Amniotic stem cell (primary cell): ENCODE measurements around the gene GNB5.

ENCODE experiments used
- DNase-seq: peaks from one replicate; lab custom pipeline; 2025; lab: John Stamatoyannopoulos, UW

The GNB5 gene

DNA sequence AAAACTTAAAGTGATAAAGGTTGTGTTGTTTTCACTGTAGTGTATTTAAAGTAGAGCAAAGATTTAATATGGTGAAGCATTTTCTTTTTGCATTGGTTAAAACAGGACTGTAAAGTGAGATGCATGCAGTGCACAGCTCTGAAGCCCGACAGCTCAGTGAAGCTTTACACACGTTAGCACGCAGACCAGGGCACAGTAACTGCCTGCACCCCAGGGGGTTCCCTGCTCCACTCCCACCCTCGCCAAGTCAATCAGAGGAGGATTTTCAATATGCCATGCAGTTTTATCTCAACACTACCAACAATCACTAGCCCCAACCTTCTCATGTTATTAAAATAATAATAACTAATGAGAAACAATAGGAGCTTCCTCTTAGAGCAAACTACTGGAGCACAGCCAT, 50.5 kb downstream of the GNB5 start:
- no peak for DNase-seq

DNA sequence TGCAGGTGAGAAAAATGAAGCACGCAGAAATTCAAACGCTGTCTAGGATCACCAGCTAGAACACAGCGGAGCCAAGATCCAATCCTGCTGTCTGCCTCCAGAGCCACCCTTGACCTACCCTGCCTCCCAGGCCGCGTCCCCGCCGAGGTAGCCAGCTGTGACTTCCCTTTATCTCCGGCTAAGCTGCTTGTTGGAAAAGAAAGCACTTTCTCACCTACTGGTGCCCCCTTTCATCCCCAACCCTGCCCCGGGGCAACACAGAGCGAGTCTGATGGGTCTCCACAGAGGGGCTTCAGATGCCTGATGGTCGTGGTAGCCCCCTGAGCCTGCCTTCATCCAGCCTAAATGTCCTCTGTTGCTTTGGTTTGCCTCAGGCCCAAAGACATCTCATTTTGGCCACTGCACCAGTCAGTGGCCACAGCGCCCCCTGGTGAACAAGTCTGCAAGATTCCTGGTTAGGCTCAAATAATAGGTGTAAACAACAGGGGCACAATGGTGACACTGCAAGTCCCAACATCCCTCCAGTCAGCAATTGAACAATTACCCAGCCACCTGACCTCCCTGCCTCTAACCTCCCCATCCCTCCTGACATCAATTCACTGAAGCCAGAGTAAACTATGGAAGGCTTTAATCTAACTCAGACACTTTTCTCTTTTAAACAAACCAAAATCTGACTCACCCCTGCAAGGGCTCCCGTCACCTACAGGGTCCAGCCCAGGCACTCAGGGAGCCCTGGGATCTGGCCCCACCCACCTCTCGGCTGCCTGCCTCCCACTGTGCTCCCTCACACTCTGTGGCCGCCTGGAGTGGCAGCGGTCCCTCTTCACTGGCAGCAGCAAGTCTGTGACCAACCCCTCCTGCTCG, 51.4 kb downstream of the GNB5 start:
- peak; percentile 32 for DNase-seq

DNA sequence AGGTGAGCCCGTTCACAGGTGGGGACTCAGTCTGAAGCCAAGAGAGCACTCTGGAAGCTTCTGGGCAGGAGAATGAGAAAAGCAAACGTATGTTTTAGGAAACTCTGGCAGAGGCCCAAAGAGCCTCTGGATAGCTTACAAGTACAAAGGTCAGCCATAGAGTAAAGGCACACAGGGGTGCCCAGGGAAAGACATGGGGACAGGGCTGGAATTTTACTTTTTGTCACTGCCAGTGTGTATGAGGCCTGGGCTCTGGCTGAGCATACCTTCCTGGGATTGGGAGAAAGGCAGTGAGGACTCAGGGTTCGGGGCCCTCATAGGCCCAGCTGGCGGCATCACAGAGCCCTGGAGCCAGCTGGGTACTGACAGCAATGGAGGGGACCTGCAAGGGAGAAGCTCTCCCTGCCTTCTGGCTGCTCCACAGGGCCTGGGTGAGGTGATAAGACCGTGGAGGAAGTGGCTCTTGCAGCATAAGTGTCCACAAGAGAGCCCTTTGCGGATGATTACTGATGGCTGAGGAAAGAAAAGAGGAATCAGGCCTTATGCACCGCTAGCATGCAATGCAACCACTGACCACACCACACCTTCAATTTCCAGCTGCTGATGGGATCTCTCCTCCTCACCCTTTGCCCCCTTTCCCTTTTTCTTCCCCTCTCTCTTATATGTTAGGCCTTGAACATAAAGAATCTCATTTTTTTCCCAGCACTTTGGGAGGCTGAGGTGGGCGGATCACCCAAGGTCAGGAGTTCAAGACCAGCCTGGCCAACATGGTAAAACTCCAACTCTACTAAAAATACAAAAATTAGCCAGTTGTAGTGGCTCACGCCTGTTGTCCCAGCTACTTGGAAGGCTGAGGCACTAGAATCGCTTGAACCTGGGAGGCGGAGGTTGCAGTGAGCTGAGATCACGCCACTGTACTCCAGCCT, 53.5 kb downstream of the GNB5 start:
- no peak for DNase-seq

DNA sequence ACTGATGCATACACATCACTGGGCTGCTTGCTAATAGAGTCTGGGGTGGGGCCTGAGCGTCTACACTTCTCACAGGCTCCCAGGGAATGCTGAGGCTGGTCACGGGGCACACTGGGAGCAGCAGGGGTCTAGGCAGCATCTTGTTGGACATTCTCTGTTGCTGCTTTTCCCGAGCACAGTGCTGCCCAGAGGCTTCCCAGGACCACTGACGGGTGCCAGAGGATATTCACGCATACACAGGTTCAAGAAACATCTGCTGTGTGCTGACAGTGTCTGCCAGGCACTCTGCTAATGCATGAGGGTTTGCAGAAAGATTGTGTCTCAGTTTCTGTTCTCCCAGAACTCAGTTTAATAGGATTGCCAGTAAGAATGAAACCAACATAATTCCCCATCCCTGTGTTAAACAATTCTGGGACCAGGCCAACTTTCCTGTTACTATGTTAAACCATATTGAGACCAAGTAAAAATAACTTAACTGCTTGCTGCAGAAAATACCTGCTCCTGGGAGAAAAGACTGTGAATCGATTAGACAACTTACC, 54.7 kb downstream of the GNB5 start:
- no peak for DNase-seq

DNA sequence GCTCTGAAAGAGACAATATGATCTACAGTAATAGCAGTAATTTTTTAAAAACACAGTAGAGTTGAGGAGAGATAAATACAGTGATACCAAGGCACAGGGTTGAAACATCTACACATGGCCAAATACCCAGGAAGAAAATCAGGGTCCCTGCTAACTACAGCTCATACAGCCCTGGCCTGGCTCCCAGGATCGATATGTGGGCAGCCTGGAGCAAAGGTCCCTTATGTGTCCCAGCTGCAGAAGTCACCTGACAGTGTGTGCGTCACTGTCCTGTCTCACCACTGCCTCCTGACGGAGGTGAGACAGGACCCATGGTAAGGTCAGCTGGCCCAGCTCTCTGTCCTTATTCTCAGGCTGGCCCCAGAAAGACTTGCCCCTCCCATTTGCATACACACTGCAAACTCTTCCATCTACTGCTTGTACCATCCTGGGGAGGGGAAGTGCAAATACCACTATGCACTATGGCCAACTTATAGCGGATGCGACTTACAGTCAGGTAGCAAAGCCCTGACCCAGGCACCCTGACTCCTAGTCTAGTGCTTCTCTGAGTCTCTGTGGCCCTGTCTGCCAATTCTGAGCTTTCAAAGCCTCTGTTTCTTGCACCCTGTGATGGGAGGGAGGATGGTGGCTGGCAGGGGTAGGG, 56.6 kb downstream of the GNB5 start:
- no peak for DNase-seq

DNA sequence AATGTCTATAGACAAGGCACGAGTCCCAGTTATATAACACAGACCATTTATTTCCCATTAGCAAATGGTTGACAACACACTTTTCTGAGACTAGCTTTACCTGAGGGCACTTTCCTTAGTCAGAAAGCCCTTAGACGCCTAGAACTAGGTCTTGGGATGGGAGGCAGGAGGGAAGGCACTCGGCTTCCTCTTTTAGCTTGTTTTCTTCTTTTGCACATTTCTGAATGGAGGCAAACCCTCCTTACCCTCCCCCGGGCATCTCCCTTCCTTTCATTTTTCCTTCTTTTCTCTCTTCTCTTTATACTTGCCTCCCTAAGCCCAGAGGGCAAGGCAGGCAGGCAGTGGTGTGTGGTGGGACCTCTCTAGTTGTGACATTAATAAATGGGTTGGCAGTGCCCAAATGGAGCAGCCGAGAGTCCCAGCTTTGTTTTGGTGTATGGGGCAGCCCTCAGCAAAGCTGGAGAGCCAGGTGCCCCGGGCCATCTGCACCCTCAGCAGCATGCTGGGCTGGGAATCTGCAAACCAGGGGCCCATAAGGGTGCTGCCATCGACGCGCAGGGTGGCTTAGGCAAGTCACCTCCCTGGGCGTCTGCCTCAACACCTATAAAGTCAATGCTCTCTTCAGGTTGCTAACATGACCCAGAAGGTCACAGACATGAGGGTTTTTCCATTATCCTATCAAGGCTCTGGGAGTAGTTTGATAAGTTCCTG, 57.5 kb downstream of the GNB5 start:
- no peak for DNase-seq

DNA sequence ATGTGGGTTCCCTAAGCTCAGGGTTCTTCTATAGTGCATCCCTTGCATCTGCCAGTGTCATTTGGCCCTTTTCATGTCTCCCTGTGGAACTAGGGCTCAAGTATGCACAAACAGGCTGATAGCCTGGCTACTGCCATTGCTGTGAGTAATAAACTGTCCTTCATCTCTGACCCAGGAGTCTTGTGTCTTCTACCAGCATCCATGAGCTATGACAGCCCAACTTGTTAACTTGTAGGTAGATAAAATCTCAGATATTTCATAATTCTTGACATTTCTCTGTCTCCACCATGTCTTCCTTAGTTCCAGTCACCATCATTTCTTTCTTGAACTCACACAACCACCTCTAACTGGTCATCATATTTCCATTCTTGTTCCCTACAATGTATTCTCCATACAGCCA, 59.1 kb downstream of the GNB5 start:
- no peak for DNase-seq

DNA sequence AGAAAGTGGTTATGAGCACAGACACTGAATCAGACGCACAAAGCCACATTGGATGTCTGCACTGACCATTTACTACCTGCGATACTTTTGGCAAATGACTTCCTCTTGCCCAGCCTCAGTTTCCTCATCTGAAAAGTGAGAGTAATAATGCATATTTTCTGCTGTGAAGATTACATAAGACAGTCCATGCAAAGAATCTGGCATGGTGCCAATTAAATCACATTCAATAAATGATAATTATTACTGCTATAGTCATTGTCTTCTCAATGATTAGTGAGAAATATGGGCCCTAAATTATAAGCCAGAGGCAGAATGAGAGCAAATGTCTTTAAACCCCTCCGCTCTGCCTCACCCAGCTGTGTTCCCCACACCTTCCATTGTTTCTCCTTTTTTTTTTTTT, 62.6 kb downstream of the GNB5 start:
- no peak for DNase-seq

DNA sequence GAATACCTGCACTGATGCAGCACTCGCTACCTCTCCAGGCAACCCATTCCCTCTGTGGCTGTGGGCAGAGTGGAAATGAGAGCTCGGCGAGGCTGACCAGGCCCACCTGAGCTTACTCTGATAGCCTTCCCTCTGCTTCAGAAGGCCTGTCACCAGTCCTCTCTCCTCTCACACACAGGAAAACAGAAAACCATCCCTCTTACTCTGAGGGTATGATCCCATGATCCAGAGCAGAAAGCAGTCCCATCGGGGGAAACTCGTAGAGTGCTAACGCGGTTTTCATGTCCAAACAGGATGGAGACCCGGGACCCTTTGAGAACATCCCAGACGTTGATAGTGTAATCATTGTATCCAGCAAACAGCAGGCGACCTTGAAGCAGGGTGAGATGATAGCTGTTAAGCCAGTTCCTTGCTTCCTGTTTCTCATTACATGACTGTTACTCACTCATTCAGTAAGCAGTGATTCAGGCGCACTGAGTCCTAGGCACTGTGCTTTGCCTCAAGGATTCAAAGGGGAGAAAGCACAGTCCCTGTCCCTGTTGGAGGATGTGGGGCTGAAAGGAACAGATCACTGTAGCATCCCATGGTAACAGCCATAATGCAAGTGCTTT, 66.8 kb downstream of the GNB5 start:
- no peak for DNase-seq

DNA sequence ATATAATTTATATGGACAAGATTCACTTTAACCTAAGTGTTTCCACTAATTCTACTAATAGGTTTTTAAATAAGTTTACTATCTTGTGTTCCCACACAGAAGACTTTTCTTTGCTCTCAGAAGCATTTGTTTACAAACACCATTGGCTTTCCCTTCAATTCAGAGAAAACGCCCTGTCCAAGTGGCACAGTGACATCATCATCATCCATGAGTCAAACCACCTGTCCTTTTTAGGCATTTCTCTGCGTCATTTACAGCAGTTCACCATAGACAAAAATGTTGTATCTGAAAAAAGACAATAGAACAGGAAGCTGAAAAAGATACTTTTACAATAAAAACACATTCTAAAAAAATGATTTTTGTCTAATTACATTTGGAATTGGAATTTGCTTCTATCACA, 69.3 kb downstream of the GNB5 start:
- no peak for DNase-seq

DNA sequence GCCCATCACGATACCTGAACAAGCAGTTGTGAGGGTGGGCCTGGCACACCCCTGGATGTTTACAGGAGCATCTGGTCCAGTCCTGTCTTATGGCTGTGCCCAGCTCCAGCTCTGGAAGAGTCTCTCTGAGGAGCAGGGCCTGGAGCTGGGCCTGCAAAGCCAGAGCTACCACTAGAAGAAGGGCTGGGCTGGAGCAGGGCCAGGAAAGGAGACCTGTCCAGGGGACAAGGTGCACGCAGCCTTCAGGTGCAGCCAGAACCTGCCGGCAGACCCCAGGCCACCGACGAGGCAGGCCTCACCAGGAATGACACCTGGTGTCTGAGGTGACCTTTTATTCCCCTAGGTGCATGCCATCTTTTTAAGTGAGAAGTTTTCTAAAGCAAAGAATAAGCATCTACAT, 70.2 kb downstream of the GNB5 start:
- DNase-seq = no peak

DNA sequence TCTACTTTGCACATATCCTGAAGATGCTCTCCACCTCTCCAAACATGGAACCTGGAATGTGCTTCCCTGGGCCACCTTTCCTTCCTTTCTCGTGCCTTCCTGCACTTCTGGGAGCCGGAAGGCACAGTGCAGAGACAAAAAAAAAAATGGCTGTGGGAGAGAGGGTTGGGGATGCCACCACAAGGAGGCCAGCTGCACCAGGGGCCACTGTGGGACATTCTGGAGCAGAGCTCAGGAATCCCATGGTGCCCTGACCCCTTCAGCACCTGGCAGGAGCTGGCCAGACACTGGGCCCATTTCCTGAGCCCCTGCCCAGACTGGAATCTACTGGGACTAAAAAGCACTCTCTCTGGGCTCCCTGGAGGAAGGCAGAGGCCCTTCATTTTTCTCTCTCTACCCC, 70.7 kb downstream of the GNB5 start:
- DNase-seq = no peak

DNA sequence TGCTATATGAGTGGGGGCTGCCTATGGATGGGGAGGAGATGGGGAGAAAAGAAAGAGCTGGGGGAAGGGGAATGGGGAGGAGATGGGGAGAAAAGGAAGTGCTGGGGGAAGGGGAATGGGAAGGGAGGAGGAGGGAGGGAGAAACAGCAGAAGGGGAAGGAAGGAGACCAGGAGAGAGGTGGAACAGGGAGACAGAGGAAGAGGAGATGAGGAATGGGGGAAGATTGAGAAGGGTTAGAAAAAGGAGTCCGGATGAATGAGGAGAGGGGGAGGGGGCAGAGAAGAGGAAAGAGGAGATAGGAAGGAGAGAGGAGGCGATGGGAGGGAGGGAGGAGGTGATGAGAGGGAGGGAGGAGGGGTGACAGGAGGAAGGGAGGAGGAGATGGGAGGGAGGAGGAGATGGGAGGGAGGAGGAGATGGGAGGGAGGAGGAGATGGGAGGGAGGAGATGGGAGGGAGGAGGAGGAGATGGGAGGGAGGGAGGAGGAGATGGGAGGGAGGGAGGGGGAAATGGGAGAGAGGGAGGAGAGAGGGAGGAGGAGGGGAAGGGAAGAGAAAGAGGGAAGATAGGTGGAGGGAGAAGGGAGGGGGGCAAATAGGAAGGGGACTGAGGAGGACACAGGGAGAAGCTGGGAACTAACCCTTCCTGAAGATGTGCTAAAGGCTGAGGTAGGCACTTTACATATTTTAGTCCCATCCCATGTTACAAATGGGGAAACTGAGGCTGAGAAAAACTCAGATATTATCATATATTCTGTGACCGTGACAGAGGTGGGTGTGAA, 72.0 kb downstream of the GNB5 start:
- no peak for DNase-seq

DNA sequence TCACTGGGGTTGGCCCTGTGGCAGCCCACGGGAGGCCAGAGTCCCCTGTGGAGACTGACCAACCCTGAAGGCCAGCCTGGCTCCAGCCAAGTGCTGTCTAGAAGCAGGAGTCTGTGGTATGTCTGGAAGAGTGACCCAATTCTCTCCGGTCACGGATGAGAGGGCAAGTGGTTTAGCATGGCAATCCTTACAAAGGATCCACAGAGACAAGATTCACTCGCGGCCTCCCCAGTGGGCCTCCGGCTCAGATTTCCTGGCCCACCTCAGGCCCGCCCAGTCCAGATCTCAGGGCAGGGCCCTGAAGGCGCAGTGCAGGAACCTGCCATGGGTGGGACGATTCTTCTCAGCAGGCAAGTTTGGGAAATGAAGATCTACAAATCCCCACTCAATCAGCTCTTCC, 73.6 kb downstream of the GNB5 start:
- no peak for DNase-seq

DNA sequence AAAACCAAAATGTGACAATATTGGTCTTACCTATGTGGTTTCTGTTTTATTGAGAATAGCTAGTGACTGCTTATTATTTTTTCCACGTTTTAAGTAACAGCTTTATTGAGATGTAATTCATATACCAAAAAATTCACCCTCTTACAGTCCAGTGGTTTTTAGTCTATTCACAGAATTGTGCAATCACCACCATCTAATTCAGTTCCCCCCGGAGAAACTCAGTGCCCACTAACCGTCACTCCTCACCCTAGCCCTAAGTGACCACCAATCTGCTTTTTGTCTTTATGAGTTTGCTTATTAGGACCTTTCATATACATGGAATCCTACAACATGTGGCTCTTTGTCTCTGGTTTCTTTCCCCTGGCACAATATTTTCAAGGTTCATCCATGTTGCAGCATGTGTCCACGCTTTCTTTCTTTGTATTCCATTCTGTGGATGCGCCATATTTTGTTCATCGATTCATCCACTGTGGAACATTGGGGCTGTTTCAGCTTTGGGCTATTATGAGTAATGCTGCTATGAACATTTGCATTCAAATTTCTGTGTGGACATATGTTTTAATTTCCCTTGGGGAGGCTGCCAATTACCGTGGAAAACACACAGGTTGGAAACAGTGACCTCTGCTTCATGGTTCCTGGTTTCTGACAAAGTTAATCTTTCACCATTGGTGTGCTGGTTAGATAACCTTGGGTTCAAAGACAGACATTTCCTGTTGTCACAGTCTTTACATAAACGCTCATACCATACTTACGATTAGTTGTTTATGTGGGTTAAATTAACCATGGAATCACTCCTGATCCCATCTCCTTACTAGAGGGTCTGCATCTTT, 75.4 kb downstream of the GNB5 start:
- no peak for DNase-seq

DNA sequence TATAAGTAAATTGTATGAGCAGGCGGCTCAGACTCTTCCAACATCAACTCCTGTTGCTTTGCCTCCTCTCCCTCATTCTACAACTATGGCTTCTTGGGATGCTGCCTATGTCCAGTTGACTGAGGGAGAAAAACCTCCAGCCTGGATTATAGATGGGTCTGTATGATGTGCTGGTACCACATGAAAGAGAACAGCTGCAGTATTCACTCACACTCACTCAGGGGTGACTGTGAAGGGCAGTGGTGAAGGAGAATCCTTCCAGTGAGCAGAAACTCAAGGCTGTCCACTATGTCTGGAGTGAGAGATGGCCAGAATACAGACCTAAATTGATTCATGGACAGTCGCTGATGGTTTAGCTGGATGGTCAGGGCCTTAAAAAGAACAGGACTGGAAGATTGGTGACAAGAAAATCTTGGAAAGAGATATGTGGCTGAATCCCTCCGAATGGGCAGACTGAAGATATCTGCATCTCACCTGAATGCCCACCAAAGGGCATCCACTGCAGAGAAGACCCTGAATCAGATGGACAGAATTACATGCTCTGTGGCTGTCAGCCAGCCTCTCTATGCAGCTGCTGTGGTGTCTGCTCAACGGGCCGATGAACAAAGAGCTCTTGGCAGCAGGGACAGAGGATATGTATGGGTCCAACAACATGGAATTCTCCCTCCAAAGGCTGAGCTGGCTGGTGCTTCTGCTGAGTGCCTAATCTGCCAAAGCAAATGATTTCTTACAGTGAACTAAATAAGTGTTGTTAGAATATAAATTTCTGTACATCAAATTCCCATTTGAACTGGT, 76.7 kb downstream of the GNB5 start:
- DNase-seq = no peak

DNA sequence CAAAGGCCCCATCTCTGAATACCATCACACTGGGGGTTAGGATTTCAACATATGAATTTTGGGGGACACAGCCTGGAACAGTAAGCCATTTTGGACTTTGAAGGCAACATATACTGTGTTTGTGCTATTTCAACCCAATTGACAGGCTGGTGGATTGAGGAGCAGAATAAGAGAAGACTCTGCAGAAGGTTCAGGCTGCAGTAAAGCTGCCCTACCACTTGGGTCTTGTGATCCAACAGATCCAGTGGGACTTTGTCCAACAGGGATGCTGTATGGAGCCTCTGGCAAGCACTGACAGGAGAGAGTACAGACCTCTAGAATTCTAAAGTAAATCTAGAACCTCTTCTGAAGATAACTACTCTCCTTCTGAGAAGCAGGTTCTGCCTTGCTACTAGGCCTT, 77.5 kb downstream of the GNB5 start:
- DNase-seq = no peak

DNA sequence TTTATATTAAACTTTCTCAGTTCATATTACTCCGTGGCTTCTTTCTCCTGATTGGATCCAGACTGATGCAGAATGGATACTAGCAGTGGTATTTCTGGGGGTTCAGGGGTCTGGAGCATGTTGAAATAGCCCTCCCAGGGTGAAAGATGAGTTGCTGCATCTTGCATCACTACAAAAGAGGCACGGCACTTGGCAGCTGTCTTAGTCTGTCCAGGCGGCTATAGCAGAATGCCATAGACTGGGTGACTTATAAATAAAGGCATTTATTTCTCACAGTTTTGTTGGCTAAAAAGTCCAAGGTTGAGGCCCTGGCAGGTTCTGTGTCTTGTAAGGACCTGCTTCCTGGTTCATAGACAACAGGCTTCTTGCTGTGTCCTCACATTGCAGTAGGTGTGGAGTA, 78.0 kb downstream of the GNB5 start:
- no peak for DNase-seq
